ENCODE results near the gene CRLF1. TPM values are rescaled to one million over a fixed set of nuclear protein-coding genes. Genes with fewer than 3 reads are reported as not detected.
"Not testable (repeated sequence)": the region's sequence is repeated elsewhere in the genome, so short reads cannot be mapped to it uniquely, and the experiment has no call there.

Gene CRLF1
- total RNA-seq, 1 donor from 2014 or later, result 4.5 TPM

DNA sequence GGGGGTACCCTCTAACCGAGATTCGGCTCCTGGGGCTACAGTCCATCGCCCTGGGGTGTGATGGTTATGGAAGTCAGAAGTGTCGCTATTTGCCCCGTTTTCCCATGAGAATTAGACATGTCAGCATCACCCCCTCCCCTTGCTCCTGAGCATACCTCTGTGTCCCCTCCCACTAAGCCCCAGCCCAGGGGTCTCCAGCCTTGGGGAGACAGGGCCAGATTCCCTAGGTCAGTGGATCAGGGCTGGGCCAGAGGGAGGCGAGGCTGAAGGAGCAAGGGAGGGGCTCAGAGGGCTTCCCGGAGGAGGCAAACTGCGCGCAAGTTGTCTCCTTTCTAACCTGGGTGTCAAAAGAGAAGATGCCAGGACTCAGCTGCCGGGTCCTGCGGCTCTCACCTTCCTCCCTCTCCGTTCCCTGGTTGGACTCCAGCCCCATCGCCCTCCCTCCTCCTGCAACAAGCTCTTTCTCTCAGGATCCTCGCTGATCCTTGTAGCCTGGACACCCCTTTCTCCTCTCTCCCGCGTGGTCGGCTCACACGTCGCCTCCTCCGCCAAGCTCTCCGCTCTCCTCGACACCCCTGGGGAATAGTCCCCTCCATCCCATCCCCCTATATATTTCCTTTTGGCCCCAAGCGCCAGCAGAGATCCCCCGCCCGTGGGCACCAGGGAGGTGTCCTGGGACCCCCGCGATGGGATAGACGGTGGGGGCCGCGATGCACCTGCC lies 5.6 kb upstream of the CRLF1 start:
- intact Hi-C loops (cut with DNase I), result no loop called here
- ATAC-seq, result peak; percentile 23
- no peak for DNase-seq (ENCODE audit: low spot score)

- intact Hi-C loops (cut with DNase I), result no loop called here
- DNase-seq (ENCODE audit: low spot score) (no peak), ATAC-seq (no peak)
These were observed 4.9 kb upstream of the CRLF1 start for GRCh38 chr19:18611327-18612050.

DNA sequence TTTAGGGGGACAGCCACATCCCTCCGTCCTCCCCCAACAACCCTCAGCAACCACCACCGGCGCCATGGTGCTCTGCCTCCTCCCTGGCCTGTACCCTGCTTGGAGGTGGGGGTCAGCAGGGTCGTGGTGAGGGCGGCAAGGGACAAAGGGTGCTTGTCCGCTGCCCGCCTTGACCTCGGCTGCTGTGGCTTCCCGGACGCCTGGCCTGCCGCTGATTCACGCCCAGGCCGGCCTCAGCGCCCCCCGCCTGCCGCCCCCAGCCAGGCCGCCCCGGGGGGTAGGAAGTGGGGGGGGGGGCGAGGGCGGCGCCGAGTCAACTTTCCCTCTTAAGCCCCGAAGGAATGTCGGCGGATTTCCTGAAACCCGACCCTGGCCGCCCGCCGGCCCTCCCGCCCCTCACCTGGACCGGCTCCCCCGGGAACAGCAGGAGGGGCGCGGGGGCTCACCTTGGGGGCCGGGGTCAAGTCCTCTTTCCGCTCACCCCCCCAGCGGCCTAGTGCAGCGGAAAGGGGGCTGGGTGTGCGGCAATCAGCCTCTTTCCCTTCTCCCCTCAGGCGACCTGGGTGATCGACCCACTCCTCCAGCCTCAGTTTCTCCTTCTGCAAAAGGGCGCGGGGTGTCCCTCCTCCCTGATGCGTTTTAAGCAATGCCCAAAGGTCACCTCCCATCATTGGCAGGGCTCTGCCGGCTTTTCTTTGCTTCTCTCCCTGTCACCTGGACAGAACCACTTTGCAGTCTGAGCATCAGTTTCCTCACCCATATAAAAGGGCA lies 4.1 kb upstream of the CRLF1 start:
- intact Hi-C loops (cut with DNase I), result no loop called here
- ATAC-seq (no peak), DNase-seq (ENCODE audit: low spot score) (no peak)

DNA sequence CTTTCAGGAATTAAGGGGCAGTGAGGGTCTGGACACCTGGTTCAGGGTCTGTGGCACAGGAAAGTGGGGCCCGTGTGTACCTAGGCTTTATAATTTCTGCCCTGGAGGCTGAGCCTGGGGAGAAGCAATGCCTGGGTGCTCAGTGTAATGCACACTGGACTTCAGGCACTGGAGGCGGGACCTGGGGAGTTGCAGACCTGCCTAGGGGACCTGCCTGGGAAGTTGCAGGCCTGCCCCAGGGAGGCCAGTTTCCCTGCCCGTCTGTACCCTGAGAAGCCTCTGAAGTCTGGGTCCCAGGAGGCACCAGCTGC lies 3.6 kb upstream of the CRLF1 start:
- no peak for DNase-seq (ENCODE audit: low spot score)
- ATAC-seq, result no peak
- intact Hi-C loops (cut with DNase I), result no loop called here

GRCh38 chr19:18609717-18610051 lies 3.1 kb upstream of the CRLF1 start:
- intact Hi-C loops (cut with DNase I), result no loop called here
- no peak for ATAC-seq
- no peak for DNase-seq (ENCODE audit: low spot score)

- no peak for ATAC-seq
- intact Hi-C loops (cut with DNase I), result no loop called here
- no peak for DNase-seq (ENCODE audit: low spot score)
These were observed 2.5 kb upstream of the CRLF1 start for GRCh38 chr19:18608805-18609716.

DNA sequence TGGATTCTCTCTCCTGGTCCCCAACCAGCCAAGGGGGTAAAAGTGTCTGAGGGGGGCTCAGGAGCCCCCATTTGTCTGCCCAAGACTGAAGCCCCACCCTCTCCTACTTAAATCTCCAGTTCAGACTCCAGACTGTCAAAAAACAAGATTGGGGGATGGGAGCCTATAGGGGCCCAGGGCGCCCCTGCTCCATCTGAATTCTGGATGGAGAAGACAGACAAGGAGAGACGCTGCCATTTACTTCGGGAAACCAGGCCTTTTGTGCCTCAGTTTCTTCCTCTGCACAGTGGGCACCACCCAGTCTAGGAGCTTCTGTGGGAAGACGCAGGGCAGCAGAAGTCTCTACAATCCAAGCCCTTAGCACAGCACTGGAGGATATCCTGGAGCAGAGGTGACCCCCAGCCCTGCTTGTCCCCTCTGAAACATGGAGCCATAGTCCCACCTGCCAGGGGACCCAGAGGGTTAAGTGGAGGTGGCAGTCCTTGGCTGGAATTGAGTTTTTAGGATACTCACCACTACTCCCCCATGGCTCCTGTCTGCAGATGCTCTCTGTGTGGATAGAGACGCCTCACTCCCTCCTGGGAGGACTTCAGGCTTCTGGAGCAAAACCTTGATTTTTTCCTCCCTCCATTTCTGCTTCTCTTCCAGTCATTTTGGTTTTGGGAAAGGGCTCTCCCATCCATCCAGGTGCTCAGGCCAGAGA lies 1.7 kb upstream of the CRLF1 start:
- intact Hi-C loops (cut with DNase I), result no loop called here
- DNase-seq (ENCODE audit: low spot score), result no peak
- ATAC-seq, result no peak

GRCh38 chr19:18607226-18608101 lies 865 bp upstream of the CRLF1 start:
- ATAC-seq (peak; percentile 5), DNase-seq (ENCODE audit: low spot score) (no peak)
- intact Hi-C loops (cut with DNase I), result no loop called here

- DNase-seq (ENCODE audit: low spot score) (no peak), ATAC-seq (peak; percentile 4)
- intact Hi-C loops (cut with DNase I), result no loop called here
These were observed 886 bp downstream of the CRLF1 start for GRCh38 chr19:18605546-18606280.

DNA sequence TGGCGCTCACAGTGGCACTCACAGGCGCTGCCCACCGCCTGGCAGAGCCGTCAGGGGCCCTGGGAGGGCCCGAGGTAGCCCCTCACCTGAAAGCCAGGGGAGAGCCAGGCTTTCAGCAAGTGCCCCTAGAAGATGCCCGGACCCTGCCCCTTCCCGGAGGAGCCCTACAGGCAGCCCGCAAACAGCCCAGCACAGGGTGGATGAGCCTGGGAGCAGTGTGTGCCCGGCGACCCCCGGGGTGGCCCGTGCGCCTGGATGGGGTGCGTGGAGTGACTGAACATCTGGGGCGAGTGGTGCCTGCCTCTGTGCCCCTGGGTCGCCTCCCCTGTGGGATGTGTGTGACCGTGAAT lies 1.4 kb downstream of the CRLF1 start:
- ATAC-seq, result peak; percentile 16
- intact Hi-C loops (cut with DNase I), result no loop called here
- DNase-seq (ENCODE audit: low spot score), result no peak

DNA sequence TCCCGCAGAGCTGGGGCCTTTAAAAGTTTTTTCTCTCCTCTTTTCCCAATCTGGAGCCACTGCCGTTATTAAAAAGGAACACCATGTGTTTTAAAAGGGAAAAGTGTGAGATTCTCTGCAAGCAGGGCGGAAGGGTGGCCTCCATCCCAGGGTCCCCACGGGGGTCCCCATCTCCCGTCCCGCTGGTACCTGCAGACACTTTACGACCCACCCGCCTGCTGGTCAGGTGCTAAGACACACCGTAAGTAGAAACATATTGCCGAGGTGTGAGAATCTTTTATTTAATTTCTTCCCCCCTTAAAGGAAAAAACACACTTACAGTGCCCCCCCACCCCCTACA lies 1.8 kb downstream of the CRLF1 start:
- intact Hi-C loops (cut with DNase I), result no loop called here
- ATAC-seq (no peak), DNase-seq (ENCODE audit: low spot score) (no peak)

DNA sequence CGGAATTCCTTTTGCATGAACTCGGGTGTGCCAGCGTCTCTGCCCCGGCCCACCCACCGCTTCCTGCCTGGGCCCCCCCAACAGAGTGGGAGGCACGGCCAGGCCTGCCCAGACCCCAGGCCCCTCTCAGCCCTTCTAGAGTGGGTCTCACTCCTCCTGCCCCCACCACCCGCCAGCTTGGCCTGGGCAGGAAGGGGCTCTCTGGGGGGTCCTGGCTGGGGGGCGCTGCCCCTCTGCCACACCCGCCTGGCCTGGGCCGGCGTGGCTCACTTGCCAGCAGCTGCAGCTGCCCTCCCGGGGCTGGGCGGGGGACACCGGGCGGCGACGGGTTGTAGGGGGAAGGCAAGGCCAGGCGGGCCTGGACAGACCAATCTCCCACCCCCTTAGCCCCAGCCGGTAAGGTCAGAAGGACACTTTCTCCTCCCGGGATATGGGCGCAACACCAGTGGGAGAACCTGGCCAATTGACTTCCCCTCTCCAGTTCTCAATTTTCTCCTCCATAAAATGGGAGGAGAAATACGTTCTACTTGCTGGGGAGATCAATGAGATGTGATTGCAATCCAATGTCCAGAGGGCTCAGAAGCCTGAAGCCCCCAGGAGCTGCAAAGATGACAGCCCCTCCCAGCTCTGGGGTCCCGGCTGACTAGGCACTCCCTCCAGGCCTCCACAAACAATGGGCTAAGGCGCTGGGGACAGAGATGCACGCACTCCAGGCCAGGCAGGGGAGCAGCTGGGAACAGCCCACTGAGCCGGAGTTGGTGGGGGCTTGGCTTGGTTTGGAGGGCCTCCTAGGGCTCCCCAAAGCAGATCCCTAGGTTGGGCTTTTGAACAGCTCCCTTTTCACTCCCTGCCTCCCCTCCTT lies 2.4 kb downstream of the CRLF1 start:
- DNase-seq (ENCODE audit: low spot score) (no peak), ATAC-seq (no peak)
- intact Hi-C loops (cut with DNase I), result no loop called here

- ATAC-seq, result no peak
These were observed 3.2 kb downstream of the CRLF1 start for GRCh38 chr19:18603255-18603957.

GRCh38 chr19:18601875-18602274 lies 4.7 kb downstream of the CRLF1 start:
- DNase-seq (ENCODE audit: low spot score) (no peak), ATAC-seq (no peak)
- intact Hi-C loops (cut with DNase I), result no loop called here

More at GRCh38 chr19:18603255-18603957, 3.2 kb downstream of the CRLF1 start:
- no peak for DNase-seq (ENCODE audit: low spot score)
- intact Hi-C loops (cut with DNase I), result no loop called here

DNA sequence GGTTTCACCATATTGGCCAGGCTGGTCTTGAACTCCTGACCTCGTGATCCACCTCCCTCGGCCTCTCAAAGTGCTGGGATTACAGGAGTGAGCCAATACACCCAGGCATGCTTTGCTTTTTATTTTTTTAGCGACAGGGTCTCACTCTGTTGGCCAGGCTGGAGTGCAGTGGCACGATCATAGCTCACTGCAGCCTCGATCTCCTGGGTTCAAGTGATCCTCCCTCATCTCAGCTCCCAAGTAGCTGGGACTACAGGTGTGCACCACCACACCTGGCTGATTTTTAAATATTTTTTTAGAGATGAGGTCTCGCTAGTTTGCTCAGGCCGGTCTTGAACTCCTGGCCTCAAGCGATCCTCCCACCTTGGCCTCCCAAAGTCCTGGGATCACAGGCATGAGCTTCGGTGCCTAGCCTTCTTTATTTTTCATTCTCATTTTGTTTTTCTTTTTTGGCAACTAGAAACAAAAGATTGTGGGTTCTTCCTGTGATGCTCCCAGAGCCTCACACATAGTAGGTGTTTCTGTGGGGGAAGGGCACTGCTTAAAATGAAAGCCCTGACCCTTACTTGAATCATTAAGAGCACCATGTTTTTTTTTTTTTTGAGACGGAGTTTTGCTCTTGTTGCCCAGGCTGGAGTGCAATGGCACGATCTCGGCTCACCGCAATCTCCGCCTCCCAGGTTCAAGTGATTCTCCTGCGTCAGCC lies 5.8 kb downstream of the CRLF1 start:
- intact Hi-C loops (cut with DNase I); DNase-seq (ENCODE audit: low spot score); ATAC-seq: not testable (repeated sequence)
